HG03457 (cell line): ENCODE results near the gene MTMR11.

Source experiments
- ATAC-seq: cut with Tn5 transposase; IDR thresholded peaks from one replicate; pipeline ENCODE4 v1.9.1; 2021; ENCODE audit warnings: moderate number of reproducible peaks; ENCODE audit not compliant: unreplicated experiment

MTMR11 gene

DNA sequence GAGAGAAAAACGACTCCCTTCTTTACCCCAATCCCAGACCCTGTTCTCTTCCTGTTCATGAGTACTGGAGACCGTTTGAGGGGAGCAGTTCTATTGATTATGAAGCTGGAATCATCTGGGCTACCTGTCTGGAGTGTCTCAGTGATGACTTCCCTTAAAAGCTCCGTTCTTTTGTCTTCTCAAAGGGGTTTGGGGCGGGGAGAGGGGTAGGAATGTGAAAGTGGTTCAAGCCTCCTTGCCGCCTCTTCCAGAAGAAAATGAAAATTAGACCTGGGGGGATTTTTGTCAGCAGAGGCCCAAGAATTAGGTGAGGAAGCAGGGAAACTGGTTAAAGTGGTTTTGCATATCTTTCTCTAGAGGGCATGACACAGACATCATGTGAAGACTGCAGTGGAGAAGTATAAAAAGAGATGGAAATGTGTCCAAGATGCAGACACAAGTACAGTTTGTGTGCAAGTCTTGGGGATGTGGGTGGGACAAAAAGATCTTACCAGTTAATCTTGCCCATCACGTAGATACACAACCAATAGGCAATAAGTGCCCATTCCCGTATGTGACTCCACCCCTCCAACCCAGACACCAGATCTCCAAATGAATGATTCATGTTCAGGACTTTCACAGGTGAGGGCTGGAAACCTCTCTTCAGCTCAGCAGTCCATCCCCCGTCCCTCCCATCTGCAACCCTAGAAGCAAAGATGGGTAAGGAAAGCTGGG, 470 bp upstream of the MTMR11 start:
- no peak for ATAC-seq

DNA sequence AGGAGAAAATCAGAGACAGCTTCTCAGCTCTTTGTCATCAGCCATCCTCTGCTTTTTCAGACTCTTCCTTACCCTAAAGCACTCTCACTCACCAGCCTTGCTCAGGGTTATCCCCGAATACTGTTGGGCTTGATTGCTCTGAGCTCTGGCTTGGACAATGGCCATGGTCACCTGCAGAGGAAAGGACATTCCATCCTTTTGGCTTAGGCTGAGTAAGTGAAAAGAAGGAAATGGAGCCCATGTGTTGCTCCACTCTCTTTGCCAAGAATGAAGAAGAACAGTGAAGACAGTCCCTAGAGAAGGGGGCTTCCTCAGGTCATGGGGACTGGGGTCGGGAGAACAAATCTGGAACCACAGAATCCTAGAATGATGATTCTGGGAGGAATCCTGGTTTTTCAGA, 2.3 kb downstream of the MTMR11 start:
- ATAC-seq = no peak

DNA sequence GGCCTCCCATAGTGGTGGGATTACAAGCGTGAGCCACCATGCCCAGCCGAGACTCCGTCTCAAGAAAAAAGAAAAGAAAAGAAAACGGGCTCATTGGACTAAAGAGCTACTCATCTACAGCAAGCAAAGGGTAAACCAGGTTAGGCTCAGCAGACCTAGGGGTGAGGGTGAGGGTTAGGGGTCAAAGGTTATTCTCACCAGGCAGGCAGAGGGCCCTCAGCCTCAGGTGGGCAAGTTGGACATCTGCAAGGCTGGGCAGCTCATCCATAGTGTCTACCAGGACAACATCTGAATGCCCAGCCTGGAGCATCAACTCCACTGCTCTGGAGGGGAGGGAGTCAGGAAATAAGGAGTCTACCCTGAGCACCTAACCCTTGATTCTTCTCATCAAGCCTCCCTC, 3.5 kb downstream of the MTMR11 start:
- no peak for ATAC-seq

DNA sequence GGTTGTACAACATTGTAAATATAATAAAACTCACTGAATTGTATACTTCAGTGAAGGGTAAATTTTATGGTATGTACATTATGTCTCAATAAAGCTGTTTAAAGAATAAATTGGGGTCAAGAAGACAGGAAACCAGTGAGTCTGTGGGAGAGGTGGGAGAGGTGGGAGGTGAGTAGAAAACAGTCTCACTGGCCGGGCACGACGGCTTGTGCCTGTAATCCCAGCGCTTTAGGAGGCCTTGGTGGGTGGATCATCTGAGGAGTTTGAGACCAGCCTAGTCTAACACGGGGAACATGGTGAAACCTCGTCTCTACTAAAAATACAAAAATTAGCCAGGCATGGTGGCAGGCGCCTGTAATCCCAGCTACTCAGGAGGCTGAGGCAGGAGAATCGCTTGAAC, 4.2 kb downstream of the MTMR11 start:
- ATAC-seq = no peak

DNA sequence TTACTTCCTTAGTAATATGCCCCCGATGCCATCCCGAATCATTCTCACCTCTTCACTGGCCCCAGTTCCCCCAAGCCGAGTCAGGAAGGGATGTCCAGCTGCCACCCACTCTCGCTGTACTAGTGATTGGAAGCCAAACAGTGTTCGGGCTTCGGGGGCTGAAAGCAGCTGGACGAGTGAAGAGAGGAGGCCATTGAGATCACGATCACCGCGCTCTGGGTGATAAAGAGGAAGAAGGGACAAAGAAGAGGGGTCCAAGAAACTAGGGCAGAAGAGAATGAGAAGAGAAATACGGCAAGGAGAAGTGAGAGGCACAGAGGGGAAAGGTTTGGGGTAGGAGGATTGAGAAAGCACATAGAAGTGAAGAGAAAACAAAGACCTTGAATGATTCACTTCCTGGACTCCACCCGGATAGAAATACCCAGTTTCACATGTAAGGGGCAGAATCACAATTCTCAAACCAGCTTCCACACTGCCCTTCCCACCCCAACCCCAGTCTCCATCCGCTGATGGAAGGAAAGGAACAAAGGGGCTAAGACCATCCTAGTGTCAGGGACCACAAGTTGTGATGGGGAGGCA, 5.4 kb downstream of the MTMR11 start:
- ATAC-seq = no peak

DNA sequence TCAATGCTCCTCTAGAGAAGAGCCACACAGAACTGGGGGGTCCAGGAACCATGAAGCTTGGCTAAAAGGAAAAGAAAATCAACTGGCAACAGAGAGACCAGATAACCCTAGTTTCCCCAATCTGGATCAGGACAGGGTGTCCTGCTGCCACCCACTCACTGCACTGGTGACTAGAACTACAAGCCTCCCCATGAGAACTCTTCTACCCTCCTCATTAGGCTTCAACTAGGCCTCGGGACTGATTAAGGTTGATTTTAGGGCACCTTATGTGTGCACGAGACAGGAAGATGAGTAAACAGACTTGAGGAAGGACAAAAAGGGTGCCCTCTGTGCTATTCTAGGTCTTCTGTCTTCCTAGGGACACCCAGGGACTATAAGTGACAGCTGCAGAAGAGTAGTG, 6.8 kb downstream of the MTMR11 start:
- no peak for ATAC-seq

DNA sequence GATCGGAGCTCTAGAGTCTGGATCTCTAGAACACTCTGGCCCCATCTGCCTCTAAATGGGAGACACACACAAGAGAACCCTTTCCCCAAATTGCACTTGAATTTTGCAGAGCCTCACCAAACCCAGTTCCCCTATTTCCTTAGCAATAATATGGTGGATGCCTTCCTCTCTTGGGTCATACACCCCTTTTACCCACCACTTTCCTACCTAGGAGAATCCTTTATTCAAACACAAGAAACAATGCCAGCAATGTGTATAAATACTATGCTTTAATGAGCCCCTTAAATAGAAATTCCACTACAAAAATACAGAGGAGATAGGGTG, 8.3 kb downstream of the MTMR11 start:
- ATAC-seq = no peak

DNA sequence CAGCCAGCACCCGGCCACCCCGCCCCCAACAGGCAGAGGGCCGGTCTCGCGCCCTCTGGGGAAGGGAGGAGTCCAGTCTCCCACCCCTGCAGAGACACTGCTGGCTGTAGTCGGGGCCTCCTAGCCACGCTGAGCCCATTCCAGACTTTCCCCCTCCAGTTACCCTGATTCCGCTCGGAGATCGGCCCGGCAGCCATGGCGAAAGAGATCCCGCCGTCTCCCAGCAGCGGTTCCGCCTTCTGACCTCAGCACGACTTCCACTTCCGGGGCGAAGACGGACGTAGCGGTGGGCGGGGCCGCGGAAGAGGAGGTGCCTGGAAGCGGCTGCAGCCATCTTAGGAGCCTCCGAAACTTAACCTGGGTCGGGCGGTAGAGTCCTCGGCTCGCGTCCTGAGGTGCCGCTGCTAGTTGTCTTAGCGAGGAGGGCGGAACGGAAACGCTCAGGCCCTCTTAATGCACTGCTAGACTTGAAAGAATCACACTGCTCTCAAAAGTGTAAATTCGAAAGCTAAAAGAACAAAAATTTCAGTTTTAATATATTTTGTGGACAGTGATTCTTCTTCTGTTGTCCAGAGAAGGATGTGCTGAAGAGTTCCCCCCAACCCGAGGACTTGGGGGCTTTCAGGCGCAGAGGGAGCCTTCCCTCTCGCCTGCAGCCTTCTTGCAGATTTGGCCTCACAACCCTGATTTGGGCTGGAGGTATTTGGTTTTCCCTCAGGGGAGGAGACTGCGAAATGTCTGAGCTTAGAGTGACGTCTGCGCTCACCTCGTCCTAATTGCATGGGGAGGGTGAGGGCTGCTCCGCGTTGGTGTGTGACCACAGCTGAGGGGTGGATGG, 8.9 kb downstream of the MTMR11 start, which contains the start of gene SF3B4:
SF3B4 (minus strand) TSS at position 241 of the 838 bp plus-strand sequence; CDS start at position 197, 44 bp downstream.
- peak; percentile 53 for ATAC-seq

DNA sequence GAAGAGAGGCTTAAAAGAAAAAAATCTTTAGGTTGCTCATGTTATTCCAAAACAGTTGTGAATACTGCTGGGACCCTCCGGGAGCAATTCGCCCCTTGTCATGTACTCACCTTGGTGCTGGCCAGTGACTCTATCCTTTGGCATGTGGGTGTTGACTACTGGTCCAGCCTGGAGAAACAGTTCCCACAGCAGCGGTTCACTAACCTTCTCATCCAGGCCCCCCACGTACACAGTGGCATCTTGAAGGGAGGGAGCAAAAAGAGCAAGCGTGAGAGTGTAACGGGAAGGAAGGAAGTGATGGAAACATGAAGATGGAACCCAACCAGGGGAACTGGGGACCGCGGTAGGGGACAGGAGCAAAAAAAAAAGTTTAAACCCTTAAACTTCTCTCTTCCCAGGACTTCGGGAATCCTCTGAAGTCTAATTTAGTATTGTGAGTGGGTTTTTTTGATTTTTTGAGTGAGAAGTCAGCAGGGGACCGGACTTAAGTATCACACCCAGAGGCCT, 9.6 kb downstream of the MTMR11 start:
- ATAC-seq = no peak

DNA sequence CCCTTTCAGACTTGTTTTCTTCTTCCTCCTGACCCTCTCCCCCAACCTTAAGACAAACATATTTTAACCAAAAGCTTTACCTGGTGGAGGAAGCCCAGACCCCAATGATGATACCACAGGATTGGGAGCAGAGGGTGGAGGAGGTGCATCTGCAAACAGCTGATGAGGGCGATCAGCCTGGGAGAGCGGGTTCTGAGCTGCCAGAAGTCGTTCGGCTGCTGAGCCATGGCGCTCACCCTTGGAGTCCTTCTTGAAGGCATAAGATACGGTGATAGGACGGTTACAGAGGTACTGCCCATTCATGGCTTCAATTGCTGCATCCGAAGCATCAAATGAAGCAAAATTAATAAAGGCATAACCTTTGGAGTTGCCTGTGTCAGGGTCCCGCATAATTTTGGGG, 10.4 kb downstream of the MTMR11 start:
- ATAC-seq = no peak

DNA sequence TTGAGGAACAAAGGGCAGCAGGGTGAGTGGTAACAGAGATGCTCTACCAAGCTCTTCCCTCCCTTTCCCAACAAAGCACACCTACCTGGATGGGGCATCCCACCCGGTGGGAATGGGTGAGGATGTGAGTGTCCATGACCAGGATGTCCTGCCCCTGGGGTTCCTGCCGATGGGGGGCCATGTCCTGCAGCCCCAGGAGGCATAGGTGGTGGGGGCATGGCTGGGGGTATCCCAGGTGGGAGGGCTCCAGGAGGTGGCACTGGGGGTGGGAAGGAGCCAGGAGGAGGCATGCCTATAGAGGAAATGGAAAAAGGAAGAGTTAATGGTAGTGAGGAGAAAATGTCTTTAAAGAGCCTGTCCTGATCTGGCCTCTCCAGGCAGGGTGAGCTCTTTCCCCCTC, 10.9 kb downstream of the MTMR11 start:
- ATAC-seq = no peak

DNA sequence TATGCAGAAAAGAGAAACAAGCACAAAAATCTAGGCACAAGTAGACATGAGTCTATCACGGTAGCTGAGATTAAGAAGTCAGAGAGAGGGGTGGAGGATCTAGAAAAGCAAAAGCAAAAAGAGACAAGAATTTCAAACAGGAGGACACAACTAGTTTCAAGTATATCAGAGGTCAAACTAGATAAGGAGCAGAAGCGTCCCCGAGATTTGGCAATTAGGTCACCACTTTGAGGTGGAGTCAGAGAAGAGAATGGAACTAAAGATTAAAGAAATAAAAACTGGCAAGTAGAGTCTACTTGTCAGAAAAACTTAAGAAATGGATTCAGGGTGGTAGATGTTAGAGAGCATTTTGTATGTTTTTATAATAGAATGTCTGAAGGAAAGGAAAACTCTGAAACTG, 11.3 kb downstream of the MTMR11 start:
- ATAC-seq = no peak

DNA sequence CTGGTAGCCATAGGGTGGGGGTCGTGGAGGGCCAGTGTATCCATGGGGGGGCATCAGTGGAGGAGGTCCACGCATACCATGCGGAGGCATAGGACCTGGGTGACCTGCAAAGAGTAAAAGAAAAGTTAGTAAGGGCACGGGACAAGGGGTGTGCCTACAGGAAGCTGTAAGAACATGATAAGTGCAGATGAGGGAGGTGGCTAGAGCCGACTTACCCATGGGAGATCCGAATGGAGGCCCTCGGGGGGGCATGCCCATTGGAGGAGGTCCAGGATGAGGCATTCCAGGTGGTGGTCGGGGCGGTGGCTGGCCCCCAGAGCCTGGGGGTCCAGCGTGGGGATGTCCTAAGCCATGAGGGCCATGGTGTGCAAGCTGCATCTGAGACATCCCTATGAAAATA, 13.1 kb downstream of the MTMR11 start:
- ATAC-seq = no peak

DNA sequence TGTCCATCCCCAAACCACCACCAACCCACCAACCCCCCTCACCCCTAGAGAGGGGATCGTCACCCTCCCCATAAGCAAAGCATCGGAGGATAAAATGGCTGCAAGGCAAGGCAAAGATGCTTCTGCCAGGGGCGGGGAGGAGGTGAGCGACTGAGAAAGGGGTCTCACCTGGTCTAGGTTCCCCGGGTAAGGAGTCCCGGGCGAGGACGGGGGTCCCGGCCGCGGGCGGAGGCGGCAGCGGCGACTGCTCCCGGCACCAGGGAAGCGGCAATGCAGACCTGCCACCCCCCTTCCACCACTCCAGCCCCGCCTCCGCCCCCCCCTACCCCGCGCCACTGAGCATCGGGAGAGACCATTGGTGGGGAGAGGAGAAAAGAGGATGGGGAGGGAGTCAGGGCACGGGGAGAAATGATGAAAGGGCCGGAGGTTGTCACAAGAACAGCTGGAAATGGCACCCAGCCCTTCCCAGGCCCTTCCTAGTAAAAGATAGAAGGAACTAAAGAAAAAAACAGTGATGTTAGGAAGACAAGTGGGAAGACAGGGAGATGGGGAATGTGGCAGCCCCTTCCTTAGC, 19.0 kb downstream of the MTMR11 start, which contains the start of gene SV2A:
SV2A (minus strand) TSS at position 274 of the 574 bp plus-strand sequence. CDS start 4,004 bp downstream, outside the sequence.
- no peak for ATAC-seq

DNA sequence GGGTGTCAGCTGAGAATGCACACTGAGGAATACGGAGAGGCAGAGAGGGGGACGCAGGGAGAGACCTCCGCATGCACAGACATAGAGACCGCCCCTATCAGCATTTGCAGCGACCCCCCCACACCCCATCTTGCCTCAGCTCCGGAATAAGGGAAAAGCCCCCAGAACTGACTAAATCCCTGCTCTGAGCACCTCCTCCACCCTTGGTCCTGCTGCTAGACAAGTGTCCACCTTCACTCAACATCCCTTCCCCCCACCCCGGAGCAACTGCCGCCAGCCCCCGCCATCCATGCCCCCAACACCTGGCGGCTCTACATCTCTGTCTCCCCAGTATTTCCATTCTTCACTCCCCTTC, 19.8 kb downstream of the MTMR11 start:
- no peak for ATAC-seq

DNA sequence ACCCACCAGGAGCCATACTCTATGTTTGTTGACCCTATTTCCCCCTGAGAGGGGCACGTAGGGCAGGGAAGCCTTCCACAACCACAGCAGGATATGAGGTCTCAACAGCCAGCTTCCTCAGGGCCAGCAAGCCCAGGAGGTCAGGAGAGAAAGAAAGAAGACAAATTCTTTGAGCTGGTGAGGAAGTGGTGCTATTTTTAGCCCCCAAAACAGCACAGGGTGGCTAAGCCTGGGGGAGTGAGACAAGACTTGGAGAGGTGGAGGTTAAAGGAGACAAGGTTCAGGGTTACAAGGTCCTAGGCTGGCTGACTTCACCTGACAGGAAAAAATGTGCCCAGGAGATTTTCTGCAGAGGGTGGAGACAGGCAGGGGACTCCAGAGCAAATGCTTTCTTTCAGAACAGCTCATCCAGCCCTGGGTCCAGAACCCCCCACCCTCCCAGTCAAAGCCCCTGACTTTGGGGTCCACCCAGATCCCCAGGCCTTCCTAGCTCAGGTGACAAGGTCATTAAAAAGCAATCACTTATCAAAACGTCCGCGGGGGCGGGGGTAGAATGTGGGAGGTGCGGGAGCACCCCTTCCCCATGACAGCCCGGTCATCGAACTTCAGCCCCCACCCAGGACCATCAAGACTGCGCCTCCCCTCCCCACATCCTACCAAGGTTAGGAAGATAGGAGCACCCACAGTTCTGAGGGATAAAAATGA, 20.3 kb downstream of the MTMR11 start:
- no peak for ATAC-seq

DNA sequence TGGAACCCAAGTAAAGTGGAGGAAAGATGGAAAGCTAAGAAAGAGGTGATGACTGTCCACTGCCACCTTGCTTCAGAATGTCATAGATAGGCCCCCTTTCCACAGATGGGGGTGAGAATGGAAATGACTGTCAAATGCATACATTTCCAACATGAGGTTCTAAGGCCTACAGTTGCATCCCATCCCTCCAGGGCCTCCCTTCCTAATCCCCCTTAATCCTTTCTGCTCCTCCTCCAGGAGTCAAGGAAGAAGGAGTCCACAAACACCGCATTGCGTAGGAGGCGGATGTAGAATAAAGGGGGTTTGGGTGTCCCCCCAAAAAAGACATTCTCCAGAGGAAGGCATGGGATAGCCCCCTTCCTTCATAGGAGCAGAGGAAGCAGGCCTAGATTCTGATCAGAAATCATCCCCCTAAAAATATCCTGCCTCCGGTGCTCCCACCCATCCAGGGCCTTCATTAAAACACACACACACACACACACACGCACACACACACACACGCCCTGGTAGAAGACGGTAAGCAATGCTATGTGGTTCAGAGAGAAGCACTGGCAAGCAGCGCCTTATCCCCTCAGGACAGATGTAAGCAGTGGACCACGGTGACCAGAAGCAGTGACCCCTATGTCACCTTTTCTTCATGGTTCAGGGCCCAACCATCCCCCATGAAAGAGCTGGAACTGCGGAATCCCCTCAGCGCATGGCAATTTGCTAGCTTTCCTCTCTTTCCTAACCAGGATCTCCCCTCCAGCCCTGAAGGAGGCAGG, 21.1 kb downstream of the MTMR11 start:
- ATAC-seq = no peak

DNA sequence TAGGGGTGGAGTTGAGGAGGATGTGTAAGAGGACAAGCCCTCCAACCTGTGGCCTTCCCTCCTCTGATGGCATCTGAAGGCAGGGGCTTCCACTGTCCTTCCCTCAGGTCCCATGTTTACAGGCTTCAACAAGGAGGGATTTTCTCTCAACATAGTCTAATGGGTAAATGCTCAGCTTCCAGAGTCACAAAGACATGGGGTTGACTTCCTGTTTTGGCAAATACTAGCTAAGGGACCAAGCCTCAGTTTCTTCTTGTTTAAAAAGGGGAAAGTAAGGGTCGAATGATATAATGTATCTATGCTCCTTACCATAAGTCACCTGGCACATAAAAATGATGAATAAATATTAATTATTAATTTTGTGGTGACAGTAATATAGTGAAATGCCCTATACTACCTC, 22.1 kb downstream of the MTMR11 start:
- ATAC-seq = no peak

DNA sequence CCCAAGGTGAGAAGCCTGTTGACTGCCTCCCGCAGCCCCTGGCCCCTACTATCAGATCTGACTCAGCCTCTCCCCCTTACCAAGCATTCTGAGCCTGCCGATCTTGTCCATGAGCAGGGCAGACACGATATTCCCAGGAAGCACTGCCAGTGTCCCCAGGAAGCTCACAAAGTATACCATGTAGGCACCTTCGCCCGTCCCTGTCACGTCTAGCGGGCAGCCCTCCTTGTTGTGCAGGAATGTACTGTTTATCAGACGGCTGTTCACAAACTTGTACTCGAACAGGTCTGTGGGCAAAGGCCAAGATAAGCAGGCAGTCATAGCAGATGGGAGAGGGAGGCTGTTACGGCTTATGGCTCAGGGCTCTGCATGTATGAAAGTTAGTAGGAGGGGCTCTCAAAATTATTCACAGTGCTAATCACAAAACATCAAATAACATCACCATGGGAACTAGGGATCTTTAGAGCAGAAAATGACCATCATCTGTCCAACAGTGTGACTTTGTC, 30.1 kb downstream of the MTMR11 start:
- ATAC-seq = no peak
